ENCODE measurements around the gene TNIP3. TPM values are rescaled to one million over a fixed set of nuclear protein-coding genes. Genes with fewer than 3 reads are reported as not detected.

TNIP3 gene
- total and polyA plus RNA-seq, 12 donors, result 0.10 to 0.54 (median 0.21) TPM; not detected in 6

GRCh38 chr4:121148621-121149020 is 15.5 kb downstream of the TNIP3 start:
- TF ChIP-seq POLR2A (IDR thresholded peaks at IDR 0.05), result no peak
- no peak for TF ChIP-seq CTCF (IDR thresholded peaks at IDR 0.05)
- H3K4me1 ChIP-seq (replicated peaks in 1 of 2), result no peaks in the 10 kb centered on the region
- H3K4me3 ChIP-seq, result no peak overlapping the region
- no peaks in the 10 kb centered on the region for H3K27me3 ChIP-seq
- H3K27ac ChIP-seq, result no peak overlapping the region
- no peaks in the 10 kb centered on the region for H3K36me3 ChIP-seq (replicated peaks in 1 of 2)
- intact Hi-C loops (cut with DNase I), result no loop called here
- H3K9me3 ChIP-seq (replicated peaks in 1 of 3), result no peaks in the 10 kb centered on the region
- DNase-seq, result no peak

- intact Hi-C loops (cut with DNase I), result no loop called here
- WGBS, 4 donors, result 64 to 75% (median 69%) methylated on average over 4 of the region's 4 CpGs
- H3K27me3 ChIP-seq, result no peaks in the 10 kb centered on the region
- DNase-seq, result no peak
- H3K4me3 ChIP-seq, result no peak overlapping the region
- no peaks in the 10 kb centered on the region for H3K4me1 ChIP-seq (replicated peaks in 1 of 2)
- H3K27ac ChIP-seq, result no peak overlapping the region
- no peaks in the 10 kb centered on the region for H3K9me3 ChIP-seq (replicated peaks in 1 of 3)
- TF ChIP-seq POLR2A (IDR thresholded peaks at IDR 0.05) (no peak), CTCF (IDR thresholded peaks at IDR 0.05) (no peak)
- H3K36me3 ChIP-seq (replicated peaks in 1 of 2), result no peaks in the 10 kb centered on the region
These were observed 16.1 kb downstream of the TNIP3 start for GRCh38 chr4:121148000-121148399.

- H3K4me1 ChIP-seq (replicated peaks in 1 of 2), result no peaks in the 10 kb centered on the region
- WGBS, 4 donors, result 29 to 74% (median 53%) methylated on average over 1 of the region's 1 CpG
- no peak overlapping the region for H3K27ac ChIP-seq
- intact Hi-C loops (cut with DNase I), result no loop called here
- H3K4me3 ChIP-seq, result no peak overlapping the region
- H3K9me3 ChIP-seq (replicated peaks in 1 of 3), result no peaks in the 10 kb centered on the region
- H3K27me3 ChIP-seq, result no peaks in the 10 kb centered on the region
- no peaks in the 10 kb centered on the region for H3K36me3 ChIP-seq (replicated peaks in 1 of 2)
- TF ChIP-seq CTCF (IDR thresholded peaks at IDR 0.05) (no peak), POLR2A (IDR thresholded peaks at IDR 0.05) (no peak)
- DNase-seq, result no peak
These were observed 17.6 kb downstream of the TNIP3 start for GRCh38 chr4:121146530-121146929.

- no peak overlapping the region for H3K4me3 ChIP-seq
- DNase-seq, result no peak
- 70 to 90% (median 83%) methylated on average over 1 of the region's 1 CpG for WGBS, 4 donors
- H3K4me1 ChIP-seq (replicated peaks in 1 of 2), result no peaks in the 10 kb centered on the region
- no peak overlapping the region for H3K27ac ChIP-seq
- intact Hi-C loops (cut with DNase I), result no loop called here
- H3K9me3 ChIP-seq (replicated peaks in 1 of 3), result no peaks in the 10 kb centered on the region
- no peaks in the 10 kb centered on the region for H3K27me3 ChIP-seq
- TF ChIP-seq POLR2A (IDR thresholded peaks at IDR 0.05) (no peak), CTCF (IDR thresholded peaks at IDR 0.05) (no peak)
- no peaks in the 10 kb centered on the region for H3K36me3 ChIP-seq (replicated peaks in 1 of 2)
These were observed 18.7 kb downstream of the TNIP3 start for GRCh38 chr4:121145430-121145829.
